ENCODE results near the gene ZNF334.

ZNF334 gene

GRCh38 chr20:46512943-46513844 is at the start of gene ZNF334:
ZNF334 (minus strand) TSS chr20:46513559; CDS start chr20:46512102, 1,457 bp downstream.
- peak; percentile 37 for DNase-seq

DNA sequence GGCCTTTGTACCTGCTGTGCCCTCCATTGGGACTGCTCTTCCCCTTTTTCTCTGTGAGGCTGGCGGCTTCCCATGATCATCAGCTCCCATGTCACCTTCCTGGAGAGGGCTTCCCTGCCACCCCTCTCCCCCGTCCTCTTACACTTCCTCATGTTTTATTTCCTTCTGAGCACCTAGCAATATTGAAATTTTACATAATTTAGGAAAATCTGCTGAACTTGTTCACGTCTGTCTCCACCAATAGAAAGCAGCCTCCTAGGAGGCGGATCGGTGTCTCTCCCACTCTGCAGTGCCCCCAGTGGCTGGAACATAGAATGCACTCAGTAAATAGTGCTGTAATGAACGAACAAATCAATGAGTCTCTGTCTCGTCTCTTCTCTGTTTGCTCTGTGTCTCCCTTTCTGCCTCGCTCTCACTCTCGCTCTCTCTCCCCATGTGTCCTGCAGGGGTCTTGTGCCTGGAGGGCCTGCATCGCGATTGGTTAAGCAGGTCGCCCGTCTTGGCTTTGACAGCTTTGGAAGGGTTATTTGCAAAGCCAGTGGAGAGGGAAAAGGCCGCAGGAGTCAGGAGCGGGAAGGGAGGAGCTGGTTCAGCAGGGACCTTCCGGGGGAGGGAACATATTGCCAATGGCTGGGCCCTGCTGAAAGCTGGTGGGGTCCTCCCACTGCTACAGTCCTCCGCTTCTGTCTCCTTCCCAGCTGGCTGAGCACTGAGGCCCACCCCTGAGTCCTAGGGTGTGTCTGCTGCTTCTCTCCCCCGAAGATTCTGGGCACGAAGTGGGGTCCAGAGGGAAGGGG is 49.2 kb upstream of the ZNF334 start:
- peak; percentile 58 for DNase-seq

GRCh38 chr20:46562009-46562372 is 48.6 kb upstream of the ZNF334 start:
- no peak for DNase-seq

DNA sequence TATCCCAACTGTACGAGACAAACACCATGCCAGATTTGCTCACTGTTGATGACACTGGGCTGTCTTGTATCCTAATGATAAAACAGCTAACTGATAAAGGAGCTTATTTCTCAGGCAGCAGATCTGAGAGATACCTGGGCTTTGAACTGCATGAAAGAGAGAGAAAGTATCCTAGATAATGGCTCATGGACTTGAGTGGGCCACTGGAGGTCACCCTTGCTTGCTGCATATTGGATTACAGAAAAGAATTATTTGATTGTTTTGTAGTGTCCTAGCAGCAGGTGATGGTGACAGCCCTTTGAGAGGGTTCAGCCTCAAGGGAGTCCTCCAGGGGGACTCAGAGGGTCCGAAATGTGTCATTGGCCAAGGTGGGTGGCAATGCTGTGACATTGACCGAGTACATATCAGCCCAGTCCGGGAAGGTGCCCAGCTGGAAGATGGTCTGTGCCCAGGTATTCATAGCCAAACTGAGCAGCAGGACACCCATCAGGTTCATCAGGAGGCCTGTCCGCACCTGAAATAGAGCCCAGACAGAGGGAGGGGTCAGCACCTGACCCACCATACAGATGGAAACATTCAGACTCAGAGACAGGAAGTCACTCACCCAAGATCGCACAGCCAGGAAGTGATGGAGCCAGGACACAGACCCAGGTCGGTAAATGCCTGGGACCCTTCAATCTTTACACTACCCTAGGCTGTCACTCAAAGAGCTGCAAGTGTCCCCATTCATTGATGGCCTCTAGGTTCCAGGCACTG is 46.5 kb upstream of the ZNF334 start:
- no peak for DNase-seq

DNA sequence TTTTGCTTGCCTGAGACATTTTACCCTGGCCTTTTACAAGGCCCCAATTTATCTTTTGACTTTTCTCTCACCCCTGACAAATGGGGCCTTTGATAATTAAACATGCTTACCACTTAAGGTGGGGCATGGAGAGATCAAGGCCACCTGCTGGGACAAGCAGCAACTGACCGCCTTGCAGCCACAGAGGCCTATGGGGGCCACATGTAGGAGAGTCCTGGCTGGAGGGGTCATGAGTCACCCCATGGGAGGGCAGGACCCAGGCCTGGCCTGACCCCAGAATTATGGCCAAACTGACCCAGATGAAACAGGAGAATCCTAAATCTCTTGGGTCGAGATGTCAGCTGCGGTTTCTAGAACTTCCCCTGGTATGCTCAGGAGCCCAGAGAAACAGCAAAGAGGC is 45.6 kb upstream of the ZNF334 start:
- DNase-seq = no peak

- DNase-seq = peak; percentile 25
Observed at GRCh38 chr20:46558511-46558959, 45.2 kb upstream of the ZNF334 start.

DNA sequence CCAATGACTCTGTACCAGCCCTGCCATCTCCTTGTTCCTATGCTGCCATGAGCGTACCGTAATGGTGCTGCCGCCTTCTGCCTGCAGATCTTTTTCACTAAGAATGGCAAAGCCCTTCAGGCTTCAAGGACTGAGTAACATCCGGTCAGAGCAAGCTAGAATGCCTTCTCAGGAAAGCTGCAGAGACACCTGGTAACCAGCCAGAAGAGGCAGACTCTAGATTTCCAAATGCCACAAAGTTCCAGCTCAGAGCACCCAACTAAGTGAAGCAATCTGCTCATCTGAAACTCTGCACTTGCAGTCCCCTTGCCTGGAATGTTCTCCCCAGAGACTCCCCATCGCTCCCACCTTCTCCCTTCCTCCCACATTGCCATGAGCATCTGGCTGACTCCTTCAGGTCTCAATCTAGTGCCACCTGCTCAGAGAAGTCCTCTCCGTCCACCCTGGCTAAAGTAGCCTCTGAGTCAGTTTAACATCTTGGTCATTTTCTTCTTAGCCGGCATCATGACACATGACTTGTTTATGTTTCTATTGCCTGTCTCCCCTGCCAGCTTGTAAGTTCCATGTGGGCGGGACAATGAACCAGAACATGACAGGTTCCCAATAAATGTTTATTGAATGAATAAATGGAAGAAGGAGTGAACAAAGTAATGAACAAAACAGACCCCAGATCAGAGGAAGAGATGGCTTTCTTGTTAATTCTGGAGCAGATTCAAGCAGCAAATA is 44.0 kb upstream of the ZNF334 start:
- DNase-seq = no peak

DNA sequence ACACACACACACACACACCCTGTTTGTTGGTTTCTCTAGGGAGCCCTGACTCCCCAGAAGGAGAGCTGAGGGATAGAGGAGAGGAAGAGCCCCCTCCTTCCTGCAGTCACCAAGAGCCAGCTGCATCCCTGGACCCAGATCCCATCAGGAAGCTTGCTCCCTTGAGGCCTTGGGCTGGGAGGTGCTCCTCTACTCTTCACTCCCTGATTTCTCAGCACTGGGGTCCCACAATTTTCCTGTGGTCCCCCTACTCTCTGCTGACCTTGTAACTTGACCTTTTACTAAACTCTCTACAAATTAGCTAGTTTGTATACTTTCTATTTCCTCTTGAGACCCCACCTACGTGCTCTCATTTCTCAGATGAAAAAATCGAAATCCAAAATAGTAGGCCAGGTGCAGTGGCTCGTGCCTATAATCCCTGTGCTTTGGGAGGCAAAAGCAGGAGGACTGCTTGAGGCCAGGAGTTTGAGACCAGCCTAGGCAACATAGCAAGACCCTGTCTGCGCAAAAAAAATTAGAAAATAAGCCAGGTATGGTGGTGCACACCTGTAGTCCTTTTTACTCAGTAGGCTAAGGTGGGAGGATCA is 42.1 kb upstream of the ZNF334 start:
- no peak for DNase-seq

GRCh38 chr20:46554828-46555227 is 41.5 kb upstream of the ZNF334 start:
- no peak for DNase-seq

DNA sequence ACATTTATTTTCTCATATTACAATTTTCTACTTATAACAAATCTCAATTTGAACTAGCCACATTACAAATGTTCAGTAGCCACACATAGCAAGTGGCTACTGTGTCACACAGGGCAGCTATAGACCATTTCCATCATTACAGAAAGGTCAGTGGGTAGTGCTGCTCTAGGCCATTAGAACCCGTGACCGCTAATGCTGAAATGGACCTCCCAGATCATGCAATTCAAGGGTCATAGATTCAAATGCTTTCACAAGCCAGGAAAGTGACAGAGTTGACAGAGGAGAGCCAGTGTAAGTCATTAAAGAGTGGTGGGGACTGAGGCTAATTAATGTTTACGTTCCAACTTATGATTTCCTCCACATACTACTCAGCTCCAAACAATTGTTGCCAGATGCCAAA is 40.6 kb upstream of the ZNF334 start:
- DNase-seq = no peak

DNA sequence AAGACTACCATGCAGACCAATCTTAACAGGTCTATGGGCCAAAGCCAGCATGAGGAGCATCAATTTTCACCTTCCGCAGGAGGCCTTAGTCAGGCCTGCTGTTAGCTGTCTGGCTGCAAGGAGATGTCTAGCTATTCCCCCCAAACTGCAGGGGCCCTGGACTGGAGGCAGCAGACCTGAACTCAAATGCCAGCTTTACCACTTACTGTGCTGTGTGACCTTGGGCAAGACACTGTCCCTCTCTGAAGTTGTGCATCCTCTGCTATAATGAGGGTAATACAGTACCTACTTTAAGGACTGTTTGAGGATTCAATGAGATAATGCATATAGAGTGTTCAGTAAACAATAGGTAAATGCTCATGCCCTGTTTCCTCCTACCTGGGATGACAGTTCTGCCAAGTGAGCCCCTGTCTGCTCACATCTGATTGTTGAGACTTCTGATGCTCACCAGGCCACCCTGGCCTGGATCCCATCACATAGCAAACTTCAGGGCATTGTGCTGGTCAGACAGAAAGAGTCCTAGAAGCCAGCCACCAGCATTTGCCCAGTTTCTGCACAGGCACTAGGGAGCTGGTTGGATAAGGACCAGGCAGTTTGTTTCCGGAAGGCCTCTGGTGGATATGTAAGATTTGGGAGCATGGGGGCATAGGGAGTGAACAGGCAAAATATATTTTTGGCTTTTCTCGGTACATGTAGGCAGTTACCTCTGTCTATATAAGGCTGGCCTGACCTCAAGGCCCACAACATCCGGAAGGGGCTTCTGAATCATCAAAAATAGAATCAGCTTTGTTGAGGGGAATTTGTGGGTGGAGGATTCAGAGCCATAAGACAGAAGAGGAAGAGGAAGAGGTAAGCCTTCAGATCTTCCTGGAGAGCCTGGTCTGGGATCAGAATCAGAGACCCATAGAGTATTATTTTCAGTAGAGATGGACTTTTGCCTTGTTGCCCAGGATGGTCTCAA is 39.4 kb upstream of the ZNF334 start:
- no peak for DNase-seq

DNA sequence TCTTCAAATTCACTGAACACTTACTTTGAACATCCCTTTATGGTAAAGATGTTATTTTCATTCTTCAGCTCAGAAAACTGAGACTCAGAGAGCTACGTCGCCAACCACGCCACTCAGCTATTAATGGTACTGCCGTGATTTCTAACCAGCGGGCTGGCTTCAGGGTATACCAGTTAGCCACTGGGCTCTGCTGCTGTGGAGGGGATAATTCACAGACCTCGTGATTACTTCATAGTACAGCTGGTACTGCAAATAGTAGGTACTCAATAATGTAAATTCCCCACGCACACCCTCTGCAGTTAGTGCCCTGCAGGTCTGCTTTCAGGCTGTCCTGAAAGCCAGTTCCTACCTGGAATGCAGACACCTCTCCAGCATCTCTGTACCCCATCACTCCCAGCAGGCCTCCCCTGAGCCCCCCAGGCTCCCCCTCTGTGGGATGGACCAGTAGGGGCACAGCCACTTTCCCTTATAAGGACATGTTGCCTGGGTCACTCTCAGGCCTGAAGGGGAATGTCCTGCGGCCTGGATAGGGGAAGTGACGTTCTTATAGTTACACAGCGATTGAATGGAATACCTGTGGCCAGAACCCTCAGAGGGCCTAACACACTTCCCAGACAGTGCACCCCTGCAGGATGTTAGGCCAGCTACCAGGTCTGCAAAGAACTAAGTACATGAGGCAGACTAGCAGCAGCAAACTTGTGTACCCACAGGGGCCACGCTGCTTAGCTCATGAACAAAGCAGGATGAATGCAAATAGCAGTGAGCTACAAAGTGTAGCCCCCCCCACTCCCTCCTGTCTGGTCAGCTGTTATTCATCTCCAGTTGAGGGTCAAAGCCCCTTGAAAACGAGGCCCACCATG is 38.4 kb upstream of the ZNF334 start:
- no peak for DNase-seq

DNA sequence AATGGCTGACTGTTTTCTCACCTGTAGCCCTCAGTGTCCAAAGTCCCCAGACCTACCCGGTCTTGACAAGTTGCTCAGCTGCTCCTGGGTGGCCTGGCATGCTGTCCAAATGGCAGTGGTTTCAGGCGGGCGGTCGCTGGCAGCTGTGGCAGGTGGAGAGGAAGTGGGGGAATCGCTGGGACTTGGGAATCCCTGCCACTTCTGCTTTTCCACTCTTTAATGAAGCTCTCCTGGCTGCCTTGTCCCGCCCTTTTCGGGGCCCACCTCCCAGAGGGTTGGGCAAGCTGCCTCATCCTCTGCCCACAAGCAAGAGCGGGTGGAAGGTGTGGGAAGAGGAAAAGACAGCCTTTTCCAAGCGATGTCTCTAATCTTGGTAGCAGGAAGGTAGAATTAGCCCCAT is 37.1 kb upstream of the ZNF334 start, which contains the start of gene OCSTAMP:
Gene OCSTAMP (minus strand): TSS at position 194 of the 400 bp plus-strand sequence. CDS start 94 bp downstream, at position 100.
- DNase-seq = no peak

DNA sequence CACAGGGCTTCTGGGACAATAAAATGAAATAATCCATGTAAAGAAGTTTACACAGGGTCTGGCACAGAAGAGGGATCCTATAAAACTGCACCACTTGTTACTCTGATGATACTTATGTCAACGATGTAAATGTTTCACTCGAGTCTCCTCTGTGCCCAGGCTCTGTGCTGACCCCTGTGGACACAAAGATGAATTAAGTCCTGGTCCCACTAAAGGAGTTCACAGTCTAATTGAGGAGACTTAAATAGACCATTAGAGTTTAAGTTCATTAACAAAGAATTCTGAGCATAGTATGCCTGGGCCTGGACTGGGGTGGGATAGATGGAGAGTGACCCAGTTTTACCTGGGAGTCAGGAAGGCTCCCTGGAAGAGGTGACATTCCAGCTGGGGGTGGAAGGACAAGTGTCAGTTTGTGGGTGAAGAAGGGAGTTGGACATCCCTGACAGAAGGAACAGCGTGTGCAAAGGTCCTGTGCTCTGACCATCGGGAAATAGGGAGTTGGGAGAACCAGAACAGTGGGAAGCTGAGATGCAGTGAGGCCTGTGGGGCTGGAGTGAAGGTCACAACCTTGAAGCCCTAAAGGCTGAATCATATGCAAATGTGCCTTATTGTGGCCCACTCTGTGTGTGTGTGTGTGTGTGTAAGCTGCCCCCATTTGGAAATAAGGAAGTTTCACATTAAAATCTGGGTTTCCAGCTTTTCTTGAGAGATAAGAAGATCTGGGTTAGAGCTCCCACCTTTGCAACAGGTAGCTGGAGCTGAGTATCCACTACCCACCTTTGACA is 36.0 kb upstream of the ZNF334 start:
- DNase-seq = no peak

DNA sequence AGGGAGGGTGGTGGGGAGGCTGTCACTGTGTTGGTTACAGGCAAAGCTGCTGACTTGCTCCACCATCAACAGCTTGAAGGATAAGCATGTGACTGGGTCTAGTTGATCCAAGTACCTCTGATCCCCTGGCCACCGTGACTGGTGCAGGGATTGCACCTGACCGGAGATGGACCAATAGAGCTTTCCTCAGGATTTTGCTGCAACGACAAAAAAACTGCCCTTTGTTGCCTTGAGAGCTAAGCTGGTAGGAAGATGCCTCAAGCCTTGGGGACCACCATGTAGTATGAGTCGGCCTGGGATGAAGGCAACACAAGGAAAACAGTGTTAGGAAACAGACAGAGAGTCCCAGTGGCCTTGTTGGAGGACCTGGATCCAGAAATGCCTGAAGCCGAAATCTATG is 35.3 kb upstream of the ZNF334 start:
- no peak for DNase-seq

DNA sequence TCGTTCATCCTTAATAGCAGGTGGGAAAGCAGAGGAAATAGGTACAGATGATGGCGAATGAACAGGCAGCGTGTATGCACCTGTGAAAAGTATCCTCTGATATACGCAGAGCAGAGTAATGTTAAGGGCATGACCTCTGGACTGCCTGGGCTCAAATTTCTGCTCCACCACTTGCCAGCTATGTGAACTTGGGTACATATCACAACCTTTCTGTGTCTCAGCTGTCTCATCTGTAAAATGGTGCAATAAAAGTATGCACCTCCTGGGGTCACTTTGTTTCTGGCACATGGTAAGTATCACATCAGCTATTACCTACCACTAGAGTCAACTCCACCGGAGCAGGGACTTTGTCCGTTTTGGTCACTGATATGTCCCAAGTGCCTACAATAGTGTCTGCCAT is 34.6 kb upstream of the ZNF334 start:
- no peak for DNase-seq

DNA sequence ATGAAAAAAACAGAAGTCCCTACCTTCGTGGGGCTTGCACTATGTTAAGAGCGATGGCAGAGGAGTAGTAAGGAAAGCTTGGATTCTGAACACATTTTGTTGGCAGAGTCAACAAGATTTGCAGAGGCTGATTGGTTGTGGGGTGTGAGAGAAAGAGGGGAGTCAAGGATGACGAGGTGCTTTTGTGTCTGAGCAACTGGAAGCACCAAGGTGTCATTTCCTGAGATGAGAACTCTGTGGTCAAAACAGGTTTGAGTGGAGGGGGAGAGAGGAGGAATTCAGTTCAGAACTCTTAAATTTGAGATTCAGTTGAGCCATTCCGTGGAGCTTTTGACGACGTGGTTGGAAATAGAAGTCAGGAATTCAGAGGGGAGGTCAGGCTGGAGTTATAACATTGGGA is 33.6 kb upstream of the ZNF334 start:
- DNase-seq = no peak

DNA sequence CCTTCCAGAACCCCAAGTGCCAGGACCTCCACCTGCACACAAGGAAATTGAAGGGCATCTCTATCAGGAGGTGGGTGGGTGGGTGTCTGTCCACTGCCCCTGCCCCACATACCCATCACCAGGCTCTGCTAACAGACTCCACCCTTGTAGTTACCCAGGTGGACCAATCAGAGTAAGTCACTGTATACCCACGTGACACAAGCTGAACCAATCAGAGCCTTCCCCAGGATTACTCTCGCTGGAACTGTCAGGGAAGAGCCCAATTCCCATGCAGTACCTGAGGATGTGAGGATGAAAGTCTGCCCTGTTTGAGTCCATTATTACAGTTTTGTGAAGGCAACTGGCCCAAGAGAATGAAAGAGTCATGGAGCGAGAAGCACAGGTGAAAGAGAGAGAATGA is 32.9 kb upstream of the ZNF334 start:
- DNase-seq = no peak

GRCh38 chr20:46545827-46546138 is 32.4 kb upstream of the ZNF334 start:
- DNase-seq = no peak

Data from activated naive CD4-positive, alpha-beta T cell treated with anti-CD3 and anti-CD28 coated beads, Interleukin-2, amount 50 U/mL, for 16 hours (primary cell).